SK-N-SH (cell line): ENCODE data around the gene STX18. TPM values are rescaled to one million over a fixed set of nuclear protein-coding genes. Genes with fewer than 3 reads are reported as not detected.
"Not testable (repeated sequence)": the region's sequence is repeated elsewhere in the genome, so short reads cannot be mapped to it uniquely, and the experiment has no call there.

Source experiments
- CTCF ChIA-PET: fragments of 300-600, 350-600 bp; formaldehyde crosslinking; extraction: SDS; loops from one replicate; lab custom pipeline; 2021; lab: Yijun Ruan, JAX
- POLR2A ChIA-PET: fragments of 350-600 bp; sonication (Branson Sonifier 250); formaldehyde crosslinking; extraction: SDS; loops from one replicate; lab custom pipeline; 2020; ENCODE audit warnings: antibody characterized with exemption, inconsistent platforms; lab: Yijun Ruan, JAX
- DNase-seq: peaks from one replicate; pipeline ENCODE4 v3.0.0; 2012
- H2AFZ ChIP-seq: fragments of 200-600 bp; sonication (generic); 2 replicates; pipeline ENCODE4 v1.8.1; 2016; ENCODE audit warnings: antibody characterized with exemption, mild to moderate bottlenecking, low read depth
- H3F3A ChIP-seq: fragments of 200-600 bp; sonication (generic); replicated peaks from 2 replicates; pipeline ENCODE3; 2016; ENCODE audit warnings: antibody characterized with exemption, mild to moderate bottlenecking; ENCODE audit not compliant: insufficient read depth
- H3K27ac ChIP-seq, 2 experiments: fragments of 200-500 bp in 1 of 2; fragments of 200-600 bp in 1 of 2; sonication (Bioruptor generic) in 1 of 2; sonication (generic), shearing (Covaris generic) in 1 of 2; 2 replicates each; pipeline versions ENCODE4 v1.5.1 to v1.6.1; 2014 to 2016; ENCODE audit warnings: low read depth in 2 of 2, inconsistent platforms in 1 of 2, low read length in 1 of 2, mild to moderate bottlenecking in 1 of 2, mixed read lengths in 1 of 2
- H3K27me3 ChIP-seq: fragments of 200-600 bp; sonication (generic), shearing (Covaris generic); 2 replicates; pipeline ENCODE4 v1.6.1; 2016; ENCODE audit warnings: mixed run types; ENCODE audit not compliant: insufficient read depth
- H3K36me3 ChIP-seq, 2 experiments: fragments of 200-500 bp in 1 of 2; fragments of 200-600 bp in 1 of 2; sonication (Bioruptor generic) in 1 of 2; sonication (generic) in 1 of 2; replicated peaks in 1 of 2; 2 replicates each; pipeline versions ENCODE3 to v1.5.1; 2014 to 2016; ENCODE audit warnings: low read length in 1 of 2, mild to moderate bottlenecking in 1 of 2; ENCODE audit not compliant: insufficient read depth in 2 of 2, control insufficient read depth in 1 of 2
- H3K4me1 ChIP-seq, 2 experiments: fragments of 200-500 bp in 1 of 2; fragments of 200-600 bp in 1 of 2; sonication (Bioruptor generic) in 1 of 2; sonication (generic), shearing (Covaris generic) in 1 of 2; 2 replicates each; pipeline versions ENCODE4 v1.5.1 to v1.6.1; 2014 to 2016; ENCODE audit warnings: low read depth in 1 of 2, low read length in 1 of 2, mixed run types in 1 of 2; ENCODE audit not compliant: insufficient read depth in 2 of 2, control insufficient read depth in 1 of 2
- H3K4me2 ChIP-seq: fragments of 200-600 bp; sonication (generic), shearing (Covaris generic); 2 replicates; pipeline ENCODE4 v1.6.1; 2017; ENCODE audit warnings: mixed run types
- H3K4me3 ChIP-seq, 2 experiments: fragments of 200-500 bp in 1 of 2; fragments of 200-600 bp in 1 of 2; sonication (Bioruptor generic) in 1 of 2; sonication (generic), shearing (Covaris generic) in 1 of 2; 2 replicates each; pipeline versions ENCODE4 v1.5.1 to v1.8.1; 2014 to 2016; ENCODE audit warnings: low read depth in 2 of 2, inconsistent platforms in 1 of 2, low read length in 1 of 2, mild to moderate bottlenecking in 1 of 2, mixed read lengths in 1 of 2, moderate library complexity in 1 of 2
- H3K79me2 ChIP-seq: fragments of 200-600 bp; sonication (generic); 2 replicates; pipeline ENCODE4 v1.8.1; 2017; ENCODE audit warnings: mild to moderate bottlenecking; ENCODE audit not compliant: insufficient read depth
- H3K9ac ChIP-seq: fragments of 200-600 bp; sonication (generic); 2 replicates; pipeline ENCODE4 v1.6.1; 2017; ENCODE audit warnings: mixed run types
- H3K9me2 ChIP-seq: fragments of 200-600 bp; sonication (generic); 2 replicates; pipeline ENCODE4 v1.6.1; 2017; ENCODE audit warnings: mixed run types
- H3K9me3 ChIP-seq: fragments of 200-600 bp; sonication (generic); 2 replicates; pipeline ENCODE4 v1.6.1; 2017; ENCODE audit warnings: mixed run types, mild to moderate bottlenecking, moderate library complexity
- H4K20me1 ChIP-seq: fragments of 200-600 bp; sonication (generic); 2 replicates; pipeline ENCODE4 v1.6.1; 2017; ENCODE audit warnings: mild to moderate bottlenecking, mixed run types; ENCODE audit not compliant: insufficient read depth
- GATA2 ChIP-seq: sonication (generic); formaldehyde crosslinking; IDR thresholded peaks from 2 replicates; pipeline ENCODE4 v1.5.0; 2020; ENCODE audit warnings: mild to moderate bottlenecking, missing genetic modification reagents
- IRF3 ChIP-seq: fragments of 150-350 bp; IDR thresholded peaks from 2 replicates; pipeline ENCODE4 v1.6.1; 2016; ENCODE audit warnings: mild to moderate bottlenecking, low read depth, low read length
- JUND ChIP-seq: IDR thresholded peaks from 2 replicates; pipeline ENCODE4 v1.4.0; 2012
- NRF1 ChIP-seq: IDR thresholded peaks from 2 replicates; pipeline ENCODE4 v1.6.1; 2012; ENCODE audit warnings: low read depth, mild to moderate bottlenecking, low read length
- POLR2AphosphoS5 ChIP-seq: IDR thresholded peaks from 2 replicates; pipeline ENCODE4 v1.6.1; 2012; ENCODE audit warnings: low read depth, low read length
- RAD21 ChIP-seq: IDR thresholded peaks from 2 replicates; pipeline ENCODE4 v1.6.1; 2012; ENCODE audit warnings: mild to moderate bottlenecking, low read length
- SIN3A ChIP-seq: IDR thresholded peaks from 2 replicates; pipeline ENCODE4 v1.6.1; 2012; ENCODE audit warnings: low read depth, mild to moderate bottlenecking, low read length, moderate library complexity, borderline replicate concordance
- TEAD4 ChIP-seq: IDR thresholded peaks from 2 replicates; pipeline ENCODE4 v1.4.0; 2012; ENCODE audit warnings: mild to moderate bottlenecking, borderline replicate concordance; ENCODE audit not compliant: insufficient read depth
- YY1 ChIP-seq: IDR thresholded peaks from 2 replicates; pipeline ENCODE4 v1.4.0; 2012; ENCODE audit warnings: low read depth, mild to moderate bottlenecking
- WGBS: methylation state at CpG from one replicate; pipeline ENCODE4 v1.1.6; 2017; ENCODE audit warnings: low lambda C conversion rate; 5-methylcytosine and 5-hydroxymethylcytosine counted together
- polyA plus RNA-seq, 3 experiments: library from polyadenylated mRNA; depleted of rRNA; stranded (reverse); fragments of >200 nt; gene quantifications; 2 replicates each; pipeline ENCODE4 v1.2.3, GENCODE V29; 2012
- TF ChIP-seq, protein P1 (sequence below): IDR thresholded peaks from 2 replicates; pipeline ENCODE4 v1.4.0; 2012; ENCODE audit warnings: low read depth, borderline replicate concordance
- TF ChIP-seq, protein P2 (sequence below): IDR thresholded peaks from 2 replicates; pipeline ENCODE4 v1.4.0; 2012; ENCODE audit warnings: low read depth, borderline replicate concordance

STX18 gene
- polyA plus RNA-seq, 1 of the 3 experiments (the other 2 are of a cell fraction) = 17.3 TPM

DNA sequence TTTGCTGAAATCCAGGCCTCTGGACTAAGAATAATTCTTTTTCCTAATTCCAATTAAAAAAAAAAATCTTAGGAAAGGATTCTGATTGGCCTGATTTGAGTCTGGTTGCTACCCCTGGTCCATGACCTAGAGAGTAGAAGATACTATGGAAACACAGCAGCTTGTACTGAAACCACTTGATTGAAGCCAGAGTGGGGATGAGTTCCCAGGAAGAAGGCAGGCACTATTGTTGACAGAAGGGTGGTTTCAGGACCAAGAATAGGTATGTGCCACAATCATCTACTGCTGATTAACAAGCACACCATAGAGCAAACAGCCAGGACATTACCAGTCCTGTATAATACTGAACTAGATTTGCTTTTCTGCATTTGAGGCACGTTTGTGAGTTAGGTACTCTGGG, 29.6 kb downstream of the STX18 start:
- H3K27me3 ChIP-seq = no peaks in the 10 kb centered on the region
- H3F3A ChIP-seq = no peaks in the 10 kb centered on the region
- H3K36me3 ChIP-seq = peaks cover 0 to 3% of the 10 kb centered on the region in 2 experiments
- no peak overlapping the region for H3K4me2 ChIP-seq
- 88% methylated on average over 1 of the region's 1 CpG for WGBS
- H2AFZ ChIP-seq = no peak overlapping the region
- no peak overlapping the region for H3K4me3 ChIP-seq
- H3K9me3 ChIP-seq = no peaks in the 10 kb centered on the region
- no peaks in the 10 kb centered on the region for H3K9me2 ChIP-seq
- H3K4me1 ChIP-seq = peaks cover 0 to 10% of the 10 kb centered on the region in 2 experiments; a peak in 3 of 4 replicates
- peaks cover 23% of the 10 kb centered on the region for H3K79me2 ChIP-seq
- DNase-seq = no peak
- TF ChIP-seq GATA2 (CRISPR knock-in tag) (no peak), RAD21 (no peak), TEAD4 (no peak), POLR2AphosphoS5 (no peak), SIN3A (no peak), IRF3 (no peak), YY1 (no peak), JUND (no peak), NRF1 (no peak)
- TF ChIP-seq, protein P1, sequence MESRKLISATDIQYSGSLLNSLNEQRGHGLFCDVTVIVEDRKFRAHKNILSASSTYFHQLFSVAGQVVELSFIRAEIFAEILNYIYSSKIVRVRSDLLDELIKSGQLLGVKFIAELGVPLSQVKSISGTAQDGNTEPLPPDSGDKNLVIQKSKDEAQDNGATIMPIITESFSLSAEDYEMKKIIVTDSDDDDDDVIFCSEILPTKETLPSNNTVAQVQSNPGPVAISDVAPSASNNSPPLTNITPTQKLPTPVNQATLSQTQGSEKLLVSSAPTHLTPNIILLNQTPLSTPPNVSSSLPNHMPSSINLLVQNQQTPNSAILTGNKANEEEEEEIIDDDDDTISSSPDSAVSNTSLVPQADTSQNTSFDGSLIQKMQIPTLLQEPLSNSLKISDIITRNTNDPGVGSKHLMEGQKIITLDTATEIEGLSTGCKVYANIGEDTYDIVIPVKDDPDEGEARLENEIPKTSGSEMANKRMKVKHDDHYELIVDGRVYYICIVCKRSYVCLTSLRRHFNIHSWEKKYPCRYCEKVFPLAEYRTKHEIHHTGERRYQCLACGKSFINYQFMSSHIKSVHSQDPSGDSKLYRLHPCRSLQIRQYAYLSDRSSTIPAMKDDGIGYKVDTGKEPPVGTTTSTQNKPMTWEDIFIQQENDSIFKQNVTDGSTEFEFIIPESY = no peak
- TF ChIP-seq, protein P2, sequence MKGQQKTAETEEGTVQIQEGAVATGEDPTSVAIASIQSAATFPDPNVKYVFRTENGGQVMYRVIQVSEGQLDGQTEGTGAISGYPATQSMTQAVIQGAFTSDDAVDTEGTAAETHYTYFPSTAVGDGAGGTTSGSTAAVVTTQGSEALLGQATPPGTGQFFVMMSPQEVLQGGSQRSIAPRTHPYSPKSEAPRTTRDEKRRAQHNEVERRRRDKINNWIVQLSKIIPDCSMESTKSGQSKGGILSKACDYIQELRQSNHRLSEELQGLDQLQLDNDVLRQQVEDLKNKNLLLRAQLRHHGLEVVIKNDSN = no peak
- TF ChIP-seq, all 33 proteins: peak for 0
- no peak overlapping the region for H3K27ac ChIP-seq
- no peak overlapping the region for H3K9ac ChIP-seq
- peaks cover 11% of the 10 kb centered on the region for H4K20me1 ChIP-seq
- ChIA-PET CTCF (interaction anchor here (1.3 to 2.0 kb wide), 4 partner anchors 8 to 358 kb away, joined by 3 to 12 read pairs (median 6); no protein-coding TSS in a partner anchor), POLR2A (no interaction called here)

DNA sequence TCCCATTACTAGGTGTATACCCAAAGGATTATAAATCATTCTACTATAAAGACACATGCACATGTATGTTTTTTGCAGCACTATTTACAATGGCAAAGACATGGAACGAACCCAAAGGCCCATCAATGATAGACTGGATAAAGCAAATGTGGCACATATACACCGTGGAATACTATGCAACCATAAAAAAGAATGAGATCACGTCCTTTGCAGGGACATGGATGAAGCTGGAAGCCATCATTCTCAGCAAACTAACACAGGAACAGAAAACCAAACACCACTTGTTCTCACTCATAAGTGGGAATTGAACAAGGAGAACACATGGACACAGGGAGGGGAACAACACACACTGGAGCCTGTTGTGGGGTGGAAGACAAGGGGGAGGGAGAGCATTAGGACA, 31.2 kb downstream of the STX18 start:
- H3K27me3 ChIP-seq, H3K4me1 ChIP-seq, H3K4me3 ChIP-seq, H3K9ac ChIP-seq, H3K27ac ChIP-seq, H3K4me2 ChIP-seq, H3K9me3 ChIP-seq, POLR2A ChIA-PET, DNase-seq, H3K36me3 ChIP-seq, H3K9me2 ChIP-seq, H2AFZ ChIP-seq, H3F3A ChIP-seq: not testable (repeated sequence)
- CTCF ChIA-PET = interaction anchor here (0.9 to 2.0 kb wide), 2 partner anchors 9 to 81 kb away, joined by 3 to 12 read pairs; no protein-coding TSS in a partner anchor
- Histone ChIP-seq H3K79me2 (peaks cover 17% of the 10 kb centered on the region), H4K20me1 (peaks cover 11% of the 10 kb centered on the region)
- WGBS = 100% methylated on average over 3 of the region's 3 CpGs
